22Rv1 (cell line): Measurements from ENCODE around the gene SLC15A3.
A peak's percentile ranks its signal among the peaks of the same experiment; 100 is the strongest.

ENCODE experiments used
- ZFX ChIP-seq: fragments of 450-650 bp; IDR thresholded peaks from 2 replicates; pipeline ENCODE4 v1.6.1; 2017; ENCODE audit warnings: antibody characterized with exemption, borderline replicate concordance
- TF ChIP-seq, protein P1 (sequence below): fragments of 450-650 bp; IDR thresholded peaks from 2 replicates; pipeline ENCODE4 v1.5.1; 2017; ENCODE audit warnings: mild to moderate bottlenecking

DNA sequence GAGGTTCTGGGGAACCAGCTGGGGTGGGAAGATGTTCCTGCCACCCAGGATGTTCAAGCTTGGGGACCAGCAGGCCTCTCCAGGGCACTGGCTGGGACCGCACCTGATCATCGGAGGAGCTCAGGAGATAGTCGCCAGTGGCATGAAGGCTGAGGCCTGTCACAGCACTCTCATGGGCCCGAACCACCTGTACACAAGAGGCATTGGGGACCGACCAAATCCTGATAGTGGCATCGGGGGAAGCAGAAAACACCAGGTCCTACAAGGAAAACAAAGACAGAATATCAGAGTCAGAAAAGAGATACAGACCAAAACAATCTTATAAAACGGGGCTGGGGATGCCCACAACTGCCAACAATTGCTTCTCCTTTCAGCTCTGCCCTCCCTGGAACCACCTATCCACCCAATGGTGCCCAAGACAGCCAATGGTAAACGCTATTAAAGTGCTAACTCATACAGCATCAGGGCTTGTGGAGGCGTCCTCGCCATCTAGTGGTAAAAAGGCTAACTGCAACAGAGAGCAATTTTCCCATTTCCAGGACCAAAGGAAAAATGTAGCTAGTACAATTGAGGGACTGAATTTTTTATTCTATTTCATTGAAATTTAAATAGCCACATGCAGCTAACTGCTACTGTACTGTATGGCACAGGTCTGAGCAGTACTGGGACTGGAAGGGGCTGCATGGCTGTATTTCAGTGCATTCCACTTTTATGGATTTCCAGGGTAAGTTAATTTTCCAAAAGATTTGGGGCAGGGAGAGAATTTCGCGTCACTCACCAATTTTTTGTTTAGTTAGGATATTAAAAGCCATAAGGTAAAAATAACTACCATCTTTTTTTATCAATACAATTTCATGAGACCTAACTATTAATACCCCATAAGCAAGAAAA lies 52.7 kb downstream of the SLC15A3 start:
- TF ChIP-seq, protein P1, sequence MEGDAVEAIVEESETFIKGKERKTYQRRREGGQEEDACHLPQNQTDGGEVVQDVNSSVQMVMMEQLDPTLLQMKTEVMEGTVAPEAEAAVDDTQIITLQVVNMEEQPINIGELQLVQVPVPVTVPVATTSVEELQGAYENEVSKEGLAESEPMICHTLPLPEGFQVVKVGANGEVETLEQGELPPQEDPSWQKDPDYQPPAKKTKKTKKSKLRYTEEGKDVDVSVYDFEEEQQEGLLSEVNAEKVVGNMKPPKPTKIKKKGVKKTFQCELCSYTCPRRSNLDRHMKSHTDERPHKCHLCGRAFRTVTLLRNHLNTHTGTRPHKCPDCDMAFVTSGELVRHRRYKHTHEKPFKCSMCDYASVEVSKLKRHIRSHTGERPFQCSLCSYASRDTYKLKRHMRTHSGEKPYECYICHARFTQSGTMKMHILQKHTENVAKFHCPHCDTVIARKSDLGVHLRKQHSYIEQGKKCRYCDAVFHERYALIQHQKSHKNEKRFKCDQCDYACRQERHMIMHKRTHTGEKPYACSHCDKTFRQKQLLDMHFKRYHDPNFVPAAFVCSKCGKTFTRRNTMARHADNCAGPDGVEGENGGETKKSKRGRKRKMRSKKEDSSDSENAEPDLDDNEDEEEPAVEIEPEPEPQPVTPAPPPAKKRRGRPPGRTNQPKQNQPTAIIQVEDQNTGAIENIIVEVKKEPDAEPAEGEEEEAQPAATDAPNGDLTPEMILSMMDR: peak; percentile 95
- TF ChIP-seq ZFX: no peak
